Neural progenitor cell (in vitro differentiated cells): ENCODE measurements around the gene CERS6.

Source experiments
- CTCF ChIP-seq: fragments of 200-600 bp; sonication (generic); IDR thresholded peaks from 2 replicates; pipeline ENCODE4 v1.5.1; 2017; ENCODE audit warnings: antibody characterized with exemption, mild to moderate bottlenecking
- EZH2 ChIP-seq: fragments of 200-600 bp; sonication (generic); IDR thresholded peaks from 2 replicates; pipeline ENCODE4 v1.6.1; 2017; ENCODE audit warnings: antibody characterized with exemption, mild to moderate bottlenecking, moderate library complexity
- EZH2phosphoT487 ChIP-seq: fragments of 200-600 bp; sonication (generic); IDR thresholded peaks from 2 replicates; pipeline ENCODE4 v1.6.1; 2017; ENCODE audit warnings: antibody characterized with exemption

- no peak for TF ChIP-seq CTCF
- no peak for TF ChIP-seq EZH2phosphoT487
- no peak for TF ChIP-seq EZH2
These were observed 1.1 kb upstream of the CERS6 start for GRCh38 chr2:168454737-168455644.
